GM18907 (cell line): ENCODE measurements around the gene ACSM3.
"Not testable (repeated sequence)": the region's sequence is repeated elsewhere in the genome, so short reads cannot be mapped to it uniquely, and the experiment has no call there.

Experiments used
- ATAC-seq: cut with Tn5 transposase; IDR thresholded peaks from one replicate; pipeline ENCODE4 v1.9.1; 2021; ENCODE audit warnings: mild to moderate bottlenecking, moderate library complexity; ENCODE audit not compliant: unreplicated experiment

ACSM3 gene

DNA sequence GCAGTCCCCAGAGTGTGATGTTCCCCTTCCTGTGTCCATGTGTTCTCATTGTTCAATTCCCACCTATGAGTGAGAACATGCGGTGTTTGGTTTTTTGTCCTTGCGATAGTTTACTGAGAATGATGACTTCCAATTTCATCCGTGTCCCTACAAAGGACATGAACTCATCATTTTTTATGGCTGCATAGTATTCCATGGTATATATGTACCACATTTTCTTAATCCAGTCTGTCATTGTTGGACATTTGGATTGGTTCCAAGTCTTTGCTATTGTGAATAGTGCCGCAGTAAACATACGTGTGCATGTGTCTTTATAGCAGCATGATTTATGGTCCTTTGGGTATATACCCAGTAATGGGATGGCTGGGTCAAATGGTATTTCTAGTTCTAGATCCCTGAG is 8.0 kb upstream of the ACSM3 start:
- ATAC-seq = not testable (repeated sequence)

DNA sequence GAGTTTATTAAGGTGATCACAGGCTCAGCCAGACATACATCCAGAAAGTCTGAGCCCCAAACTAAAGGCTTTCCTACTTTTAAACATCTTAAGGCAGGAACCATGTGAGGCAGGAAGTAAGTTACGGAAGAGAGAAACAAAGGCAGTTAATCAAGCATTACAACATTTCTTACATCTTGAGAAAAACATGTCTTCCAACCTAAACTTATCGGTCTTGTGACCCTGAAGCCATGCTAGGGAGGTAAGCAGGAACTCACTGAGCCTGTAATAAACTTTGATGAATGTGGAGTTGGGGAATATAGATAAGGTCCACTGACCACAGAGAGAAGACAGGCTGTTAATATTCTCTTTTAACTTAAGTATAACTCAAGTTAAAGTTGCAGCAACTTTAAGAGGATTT is 3.5 kb upstream of the ACSM3 start:
- no peak for ATAC-seq

DNA sequence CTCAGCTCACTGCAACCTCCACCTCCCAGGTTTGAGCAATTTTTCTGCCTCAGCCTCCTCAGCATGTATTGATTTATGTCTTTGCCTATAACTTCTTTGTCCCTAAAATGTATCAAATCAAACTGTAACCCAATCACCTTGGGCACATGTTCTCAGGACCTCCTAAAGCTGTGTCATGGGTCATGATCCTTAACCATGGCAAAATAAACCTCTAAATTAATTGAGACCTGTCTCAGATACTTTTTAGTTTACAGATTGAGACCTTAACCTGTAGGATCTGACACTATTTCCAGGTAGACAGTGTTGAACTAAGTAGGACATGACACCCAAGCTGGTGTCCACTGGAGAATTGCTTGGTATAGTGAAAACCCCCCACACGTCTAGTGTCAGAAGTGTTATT is 2.6 kb upstream of the ACSM3 start:
- ATAC-seq = no peak

DNA sequence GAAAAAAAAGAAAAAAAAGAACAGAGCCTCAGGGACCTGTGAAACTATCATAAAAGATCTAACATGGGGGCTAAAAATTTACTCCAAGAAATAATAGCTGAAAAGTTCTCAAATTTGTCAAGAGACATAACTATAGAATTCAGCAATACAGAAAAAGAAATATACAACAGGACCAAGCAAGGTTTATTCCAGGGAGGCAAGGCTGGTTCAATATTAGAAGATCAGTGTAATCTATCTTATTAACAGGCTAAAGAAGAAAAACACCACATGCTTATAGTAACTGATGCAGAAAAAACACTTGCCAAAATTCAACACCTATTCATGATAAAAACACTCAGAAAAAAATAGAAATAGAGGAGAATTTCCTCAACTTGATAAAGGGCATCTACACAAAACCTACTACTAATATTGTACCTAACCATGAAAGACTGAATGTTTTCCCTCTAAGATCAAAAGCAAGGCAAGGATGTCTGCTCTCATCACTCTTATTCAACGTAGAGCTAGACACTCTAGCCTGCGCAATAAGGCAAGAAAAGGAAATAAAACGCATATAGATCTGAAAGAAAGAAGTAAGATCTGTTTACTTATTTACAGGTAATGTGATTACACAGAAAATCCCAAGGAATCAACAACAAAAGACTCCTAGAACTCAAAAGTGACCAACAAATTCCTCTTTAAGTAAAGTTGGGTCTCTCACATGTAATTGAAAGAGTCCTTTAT is 1.2 kb upstream of the ACSM3 start:
- no peak for ATAC-seq

DNA sequence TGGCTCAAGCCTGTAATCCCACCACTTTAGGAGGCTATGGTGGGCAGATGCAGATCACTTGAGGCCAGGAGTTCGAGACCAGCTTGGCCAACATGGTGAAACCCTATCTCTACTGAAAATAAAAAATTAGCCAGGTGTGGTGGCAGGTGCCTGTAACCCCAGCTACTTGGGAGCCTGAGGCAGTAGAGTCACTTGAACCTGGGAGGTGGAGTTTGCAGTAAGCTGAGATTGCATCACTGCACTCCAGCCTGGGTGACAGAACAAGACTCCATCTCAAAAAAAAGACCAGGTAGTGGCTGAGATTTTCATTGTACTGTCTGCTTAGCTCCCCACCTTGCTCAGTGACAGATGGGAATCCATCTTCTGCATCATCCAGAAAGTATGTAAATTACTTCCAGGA is 634 bp downstream of the ACSM3 start:
- not testable (repeated sequence) for ATAC-seq

DNA sequence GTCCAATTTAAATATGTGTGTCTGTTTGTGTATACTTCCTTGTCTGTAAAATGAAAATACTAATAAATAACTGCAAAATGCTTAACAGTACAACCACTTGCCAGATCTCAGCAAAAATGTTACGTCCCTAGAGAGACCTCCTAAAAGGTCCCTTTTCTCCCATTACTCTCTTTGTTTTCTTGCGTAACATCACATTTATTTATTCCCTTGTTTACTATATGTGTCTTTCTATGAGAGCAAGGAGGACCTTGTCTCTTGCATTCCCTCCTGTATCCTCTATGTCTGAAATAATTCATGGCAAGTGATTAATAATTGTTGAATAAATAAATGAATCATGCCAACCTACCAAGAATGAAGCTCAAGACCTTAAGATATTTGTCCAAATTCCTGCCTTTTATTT is 1.9 kb downstream of the ACSM3 start:
- ATAC-seq = no peak

DNA sequence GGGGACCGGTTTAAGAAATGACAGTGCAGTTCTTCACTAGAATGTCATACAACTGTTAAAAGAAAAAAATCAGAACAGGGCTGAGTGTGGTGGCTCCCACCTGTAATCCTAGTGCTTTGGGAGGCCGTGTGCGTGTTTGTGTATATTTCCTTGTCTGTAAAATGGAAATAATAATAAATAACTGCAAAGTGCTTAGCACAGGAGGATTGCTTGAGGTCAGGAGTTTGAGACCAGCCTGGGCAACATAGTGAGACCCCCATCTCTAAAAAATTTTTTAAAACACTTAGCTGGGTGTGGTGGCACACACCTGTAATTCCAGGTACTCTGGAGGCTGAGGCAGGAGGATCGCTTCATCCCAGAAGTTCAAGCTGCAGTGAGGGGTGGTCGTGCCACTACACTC is 2.5 kb downstream of the ACSM3 start:
- no peak for ATAC-seq

DNA sequence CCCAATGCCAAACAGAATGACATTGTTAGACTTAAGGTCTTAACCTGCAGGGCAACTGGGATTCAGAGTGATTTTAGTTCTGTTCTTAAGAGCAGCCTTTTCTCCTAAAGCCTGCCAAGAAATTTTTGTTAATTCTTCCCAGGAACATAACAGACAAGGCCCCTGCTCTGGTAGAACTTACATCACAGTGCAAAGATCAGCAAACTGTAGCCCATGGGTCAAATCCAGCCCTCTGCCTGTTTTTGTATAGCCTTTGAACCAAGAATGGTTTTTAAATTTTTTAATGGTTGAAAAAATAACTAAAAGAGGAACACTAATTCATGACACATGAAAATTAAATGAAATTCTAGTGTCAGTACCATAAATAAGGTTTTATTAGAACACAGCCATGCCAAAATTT is 3.8 kb downstream of the ACSM3 start:
- ATAC-seq = no peak

DNA sequence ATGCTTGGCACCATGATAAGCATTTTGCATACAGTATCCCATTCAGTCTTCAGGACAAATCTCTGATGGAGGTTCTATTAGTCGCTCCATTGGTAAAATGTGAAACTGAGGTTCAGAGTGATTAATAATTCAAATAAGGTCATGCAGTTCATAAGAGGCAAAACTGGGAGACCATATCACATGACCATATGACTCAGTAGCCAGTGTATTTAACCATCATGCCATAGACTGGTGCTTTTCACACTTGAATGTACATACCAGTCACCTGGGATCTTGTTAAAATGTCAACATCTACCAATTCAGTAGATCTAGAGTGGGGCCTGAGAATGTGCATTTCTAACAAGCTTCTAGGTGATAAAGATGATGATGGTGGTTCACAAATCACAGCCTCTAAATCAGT is 4.3 kb downstream of the ACSM3 start:
- no peak for ATAC-seq

DNA sequence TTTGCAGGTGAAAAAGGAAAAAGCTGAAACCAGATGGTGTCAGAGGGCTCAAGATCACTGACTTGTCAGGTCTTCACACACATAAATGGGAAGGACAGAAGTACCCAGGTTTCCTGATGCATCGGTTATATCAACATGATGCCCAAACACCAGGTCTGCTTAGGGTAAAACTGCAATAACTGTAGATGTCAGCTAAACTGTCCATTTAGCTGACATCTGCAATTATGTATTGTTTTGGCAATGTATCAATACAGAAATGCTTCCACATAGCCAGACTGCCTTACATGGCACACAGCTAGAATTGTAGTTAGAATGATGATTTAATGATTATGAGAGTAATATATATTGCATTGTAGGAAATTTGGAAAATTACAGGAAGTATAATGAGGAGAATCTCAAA is 5.0 kb downstream of the ACSM3 start:
- ATAC-seq = no peak

DNA sequence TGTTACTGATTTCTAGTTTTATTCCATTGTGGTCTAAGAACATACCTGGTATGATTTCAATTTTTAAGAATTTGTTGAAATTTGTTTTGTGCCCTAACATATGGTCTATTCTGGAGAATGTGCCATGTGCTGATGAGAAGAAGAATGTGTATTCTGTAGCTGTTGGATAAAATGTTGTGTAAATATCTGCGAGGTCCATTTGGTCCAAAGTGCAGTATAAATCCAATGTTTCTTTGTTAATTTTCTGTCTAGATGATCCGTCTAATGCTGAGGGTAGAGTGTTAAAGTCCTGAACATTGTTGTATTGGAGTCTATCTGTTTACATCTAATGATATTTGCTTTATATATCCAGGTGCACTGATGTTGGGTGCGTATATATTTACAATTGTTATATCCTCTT is 9.9 kb downstream of the ACSM3 start:
- no peak for ATAC-seq

DNA sequence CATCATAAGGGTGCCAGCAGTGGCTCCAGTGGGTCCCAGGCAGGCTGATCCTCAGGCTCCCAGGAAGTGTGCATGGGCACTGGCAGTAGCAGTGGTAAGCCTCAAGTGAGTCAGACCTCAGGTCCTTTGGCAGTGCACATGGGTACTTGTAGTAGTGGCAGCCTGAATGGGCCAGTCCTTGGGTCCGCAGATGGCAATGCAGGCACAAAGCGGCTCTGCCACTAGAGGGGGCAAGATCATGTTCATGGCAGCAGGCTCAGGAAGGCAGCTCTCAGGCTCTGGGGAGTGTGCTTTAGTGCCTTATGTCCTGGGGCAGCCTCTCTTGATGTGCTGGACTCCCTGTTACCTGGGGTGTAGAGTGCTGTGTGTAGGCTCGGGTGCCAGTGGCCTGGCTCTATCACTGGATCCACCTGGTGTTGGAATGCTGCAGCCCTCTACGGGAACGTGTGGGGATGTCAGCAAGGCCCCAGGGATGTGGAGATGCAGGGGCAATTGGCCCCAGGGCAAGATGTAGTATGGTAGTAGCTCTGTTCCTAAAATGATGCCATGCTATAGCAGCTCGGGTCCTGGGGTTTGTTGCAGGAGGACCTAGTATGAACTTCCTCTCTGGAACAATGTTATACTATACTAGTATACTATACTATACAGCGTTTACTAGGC is 11.0 kb downstream of the ACSM3 start:
- no peak for ATAC-seq

DNA sequence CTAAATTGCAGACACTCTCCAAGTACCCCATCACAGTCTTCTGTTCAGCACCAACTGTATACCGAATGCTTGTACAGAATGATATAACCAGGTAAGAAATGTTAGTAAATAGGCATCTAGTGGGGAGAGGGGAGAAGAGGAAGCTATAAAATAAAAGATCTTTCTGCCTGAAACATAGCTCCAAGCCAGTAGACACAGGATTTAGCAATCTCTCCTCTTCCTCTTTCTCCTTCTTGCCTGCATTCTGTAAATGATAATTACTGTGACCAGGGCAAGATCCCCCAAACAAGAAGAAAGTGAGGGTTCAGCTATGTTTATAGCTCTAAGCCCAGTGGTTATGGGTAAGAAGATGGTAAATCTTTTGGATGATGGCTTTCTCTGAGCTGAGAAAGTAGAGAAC is 17.9 kb downstream of the ACSM3 start:
- ATAC-seq = no peak

DNA sequence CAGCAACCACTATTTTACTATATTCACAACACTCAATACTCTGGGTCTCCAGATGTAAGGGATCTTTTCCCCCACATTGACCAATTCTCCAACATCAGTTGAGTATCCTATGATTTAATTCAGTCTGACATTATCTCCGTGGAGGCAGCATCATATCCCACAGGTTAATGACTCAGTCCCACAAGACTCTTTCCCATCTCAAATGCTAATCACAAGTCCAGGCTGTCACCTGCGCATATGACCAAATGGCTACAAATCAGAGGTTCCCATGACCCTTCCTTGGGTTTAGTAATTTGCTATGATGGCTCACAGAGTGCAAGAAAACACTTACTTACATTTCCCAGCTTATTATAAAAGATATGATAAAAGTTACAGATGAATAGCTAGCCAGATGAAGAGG is 18.7 kb downstream of the ACSM3 start:
- ATAC-seq = no peak

DNA sequence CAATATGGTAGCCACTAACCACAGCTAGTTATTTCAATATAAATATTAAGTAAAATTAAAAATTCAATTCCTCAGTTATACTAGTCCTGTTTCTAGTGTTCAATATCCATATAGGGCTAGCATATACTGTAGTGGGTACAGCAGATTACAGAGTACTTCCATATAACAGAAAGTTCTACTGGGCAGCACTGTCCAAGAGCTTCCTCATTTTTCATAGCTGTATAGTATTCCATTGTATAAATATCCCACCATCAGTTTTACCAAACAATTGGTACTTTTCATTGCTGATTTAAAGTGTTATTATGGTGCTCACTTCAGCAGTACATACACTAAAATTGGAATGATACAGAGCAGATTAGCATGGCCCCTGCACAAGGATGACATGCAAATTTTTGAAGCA is 20.4 kb downstream of the ACSM3 start:
- ATAC-seq = no peak

DNA sequence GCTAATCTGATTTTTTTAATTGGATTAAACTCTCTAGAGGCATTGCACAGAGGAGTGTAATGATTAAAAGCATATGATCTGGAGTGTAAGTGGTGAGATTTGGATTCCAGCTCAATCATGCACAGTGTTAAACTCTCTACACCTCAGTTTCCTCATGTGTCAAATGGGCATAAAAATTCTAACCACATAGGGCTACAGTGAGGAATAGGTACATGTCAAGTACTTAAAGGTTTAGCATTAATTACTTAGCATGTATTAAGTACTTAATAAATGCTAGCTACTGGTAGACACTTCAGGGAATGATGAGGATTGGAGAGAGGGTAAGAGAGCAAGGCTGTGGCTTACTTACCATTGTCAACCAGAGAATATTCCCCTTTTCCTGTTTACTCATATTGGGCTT is 25.3 kb downstream of the ACSM3 start:
- no peak for ATAC-seq

DNA sequence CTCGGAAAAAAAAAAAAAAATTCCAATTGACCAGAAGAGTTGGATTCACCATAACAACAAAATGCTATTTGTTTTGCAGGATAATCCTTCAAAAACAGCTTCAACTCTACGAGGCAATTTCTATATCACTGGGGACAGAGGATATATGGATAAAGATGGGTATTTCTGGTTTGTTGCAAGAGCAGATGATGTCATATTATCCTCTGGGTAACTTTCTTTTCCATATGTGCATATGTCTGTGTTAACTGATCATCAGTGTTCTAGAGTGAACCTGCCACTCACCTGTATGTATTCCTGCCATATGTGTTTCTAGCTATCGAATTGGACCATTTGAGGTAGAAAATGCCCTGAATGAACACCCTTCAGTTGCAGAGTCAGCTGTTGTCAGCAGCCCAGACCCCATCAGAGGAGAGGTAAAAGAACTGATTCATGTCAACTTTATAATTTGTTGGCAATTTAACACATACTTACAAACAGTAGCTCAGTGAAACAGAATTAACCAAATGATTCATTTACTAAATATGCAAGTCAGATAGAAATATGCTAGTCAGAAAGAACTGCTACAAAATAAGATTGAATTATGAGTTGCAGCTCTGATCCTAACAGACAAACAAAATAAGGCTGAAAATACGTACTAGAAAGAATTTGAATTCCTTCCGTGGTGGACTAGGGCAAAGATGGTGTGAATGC is 28.3 kb downstream of the ACSM3 start:
- no peak for ATAC-seq

DNA sequence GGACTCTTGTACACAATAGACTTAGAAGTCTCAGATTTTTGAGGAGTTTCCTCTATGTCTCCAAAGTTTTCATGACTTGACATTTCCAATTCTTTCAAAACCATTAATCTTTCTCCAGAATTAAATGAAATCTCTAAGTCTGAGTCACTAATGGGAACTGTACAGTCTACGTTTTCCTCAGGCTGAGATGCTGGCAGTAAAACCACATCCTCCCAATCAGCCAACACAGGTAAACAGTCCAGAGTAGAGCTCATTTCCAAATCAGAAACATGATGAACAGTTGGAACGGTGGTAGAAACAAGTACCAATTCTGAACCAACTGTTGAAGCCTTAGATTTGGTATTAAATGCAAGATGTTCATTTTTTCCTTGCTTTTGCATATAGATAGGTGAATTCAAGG is 34.5 kb downstream of the ACSM3 start:
- no peak for ATAC-seq

DNA sequence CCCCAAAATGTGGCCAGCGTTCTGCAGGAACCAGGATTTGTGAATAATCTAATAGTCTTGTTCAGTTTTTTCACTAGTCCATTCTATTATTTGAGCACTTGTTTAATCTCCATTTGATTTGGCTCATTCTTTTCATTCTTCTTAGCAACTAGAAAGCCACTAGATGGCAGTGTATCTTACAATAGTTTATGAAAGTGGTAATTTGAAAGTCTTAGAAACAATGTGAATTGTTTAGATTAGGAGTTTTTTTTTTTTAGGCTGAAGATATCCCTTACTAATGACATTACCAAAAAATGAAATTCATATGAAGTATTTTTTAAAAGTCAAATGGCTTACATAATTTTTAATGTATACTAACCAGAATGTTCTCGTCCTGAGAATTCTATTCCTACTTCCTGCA is 35.8 kb downstream of the ACSM3 start:
- ATAC-seq = no peak

DNA sequence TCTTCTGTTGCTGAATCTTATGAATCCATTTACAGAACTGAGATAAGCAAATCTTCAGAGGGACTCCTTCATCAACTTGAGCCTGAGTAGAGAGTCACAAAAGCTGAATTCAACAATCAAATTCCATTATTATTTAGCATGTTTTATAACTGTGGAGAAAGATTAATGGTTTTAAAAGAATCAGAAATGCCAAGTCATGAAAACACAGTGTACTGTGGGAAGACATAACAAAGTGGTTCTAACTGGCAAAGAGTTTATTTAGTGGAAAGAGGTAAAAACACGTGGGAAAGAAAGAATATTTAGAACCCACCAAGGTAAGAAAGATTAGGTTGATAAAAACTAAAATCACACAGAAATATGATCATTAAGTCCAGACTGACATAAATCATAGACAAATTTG is 37.5 kb downstream of the ACSM3 start:
- no peak for ATAC-seq

DNA sequence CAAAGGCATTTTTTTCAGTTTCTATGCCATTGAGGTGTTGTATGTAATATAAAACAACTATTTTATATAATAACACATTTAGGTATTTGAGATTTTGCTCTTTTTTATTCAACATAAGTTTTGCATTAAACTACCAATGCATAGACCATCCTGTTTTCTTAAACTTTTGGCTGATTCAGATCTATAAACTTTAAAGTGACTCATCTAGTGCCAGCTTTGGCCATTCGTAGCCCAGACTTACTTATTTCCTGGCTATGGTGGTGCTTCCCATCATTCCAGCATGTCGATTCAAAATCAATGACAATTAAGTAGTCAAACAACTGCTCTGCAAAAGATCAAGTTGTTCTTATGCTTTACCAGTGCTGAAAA is 39.4 kb downstream of the ACSM3 start:
- ATAC-seq = no peak

DNA sequence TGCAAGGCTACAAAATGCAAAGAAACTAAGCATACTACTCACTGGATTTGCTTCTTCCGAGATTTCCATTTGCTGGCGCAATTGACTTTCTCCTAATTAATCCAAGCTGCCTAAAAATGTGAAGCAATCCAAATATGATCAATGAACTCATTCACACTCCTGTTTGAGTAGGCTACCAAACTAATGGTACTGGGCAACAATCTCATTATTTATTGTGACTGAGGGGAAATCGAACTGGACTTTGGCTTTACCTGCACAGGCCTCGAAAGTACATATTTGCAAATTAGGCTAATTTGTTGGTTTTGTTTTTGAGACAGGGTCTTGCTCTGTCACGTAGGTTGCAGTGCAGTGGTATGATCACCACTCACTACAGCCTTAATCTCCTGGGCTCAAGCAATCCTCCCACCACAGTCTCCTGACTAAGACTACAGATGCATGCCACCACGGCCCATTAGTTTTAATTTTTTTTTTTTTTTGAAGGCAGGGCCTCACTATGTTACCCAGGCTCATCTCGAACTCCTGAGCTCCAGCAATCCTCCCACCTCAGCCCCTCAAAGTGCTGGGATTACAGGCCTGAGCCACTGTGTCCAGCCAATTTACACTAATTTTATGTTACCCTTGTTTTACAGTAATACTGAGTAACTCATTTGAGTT is 39.9 kb downstream of the ACSM3 start:
- no peak for ATAC-seq
